HG03571 (cell line): ENCODE results near the gene TMBIM6.
"Not testable (repeated sequence)": the region's sequence is repeated elsewhere in the genome, so short reads cannot be mapped to it uniquely, and the experiment has no call there.

Experiments
- ATAC-seq: cut with Tn5 transposase; IDR thresholded peaks from one replicate; pipeline ENCODE4 v1.9.1; 2021; ENCODE audit not compliant: unreplicated experiment

TMBIM6 gene

DNA sequence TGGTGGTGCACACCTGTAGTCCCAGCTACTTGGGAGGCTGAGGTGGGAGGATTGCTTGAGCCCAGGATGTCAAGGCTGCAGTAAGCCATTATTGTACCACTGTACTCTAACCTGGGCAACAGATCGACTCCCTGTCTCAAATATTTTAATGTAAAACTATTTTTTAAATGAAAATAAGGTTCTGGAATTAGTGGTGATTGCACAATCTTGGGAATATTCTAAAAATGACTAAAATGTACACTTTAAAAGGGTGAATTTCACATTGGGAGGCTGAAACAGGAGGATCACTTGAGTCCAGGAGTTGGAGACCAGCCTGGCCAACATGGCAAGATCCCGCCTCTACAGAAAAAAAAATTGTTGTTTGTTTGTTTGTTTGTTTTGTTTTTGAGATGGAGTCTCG is 12.9 kb upstream of the TMBIM6 start:
- no peak for ATAC-seq

DNA sequence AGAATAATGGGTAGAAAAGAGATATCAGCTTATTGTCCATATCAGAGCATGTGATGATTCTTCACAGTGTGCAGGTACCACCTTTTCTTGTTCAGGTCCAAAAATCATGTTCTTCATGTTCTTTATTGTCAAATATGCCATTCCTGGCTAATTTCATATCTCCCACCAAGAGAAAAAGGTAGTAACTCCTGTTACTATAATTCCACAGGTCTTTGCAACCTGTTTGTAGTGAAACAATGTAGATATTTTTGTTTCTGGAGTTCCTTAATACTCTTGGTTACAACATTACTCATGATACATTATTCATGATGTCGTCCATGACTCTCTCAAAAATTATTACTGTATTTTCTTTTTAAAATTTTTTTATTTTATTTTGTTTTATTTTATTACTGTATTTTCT is 11.3 kb upstream of the TMBIM6 start:
- ATAC-seq: no peak

DNA sequence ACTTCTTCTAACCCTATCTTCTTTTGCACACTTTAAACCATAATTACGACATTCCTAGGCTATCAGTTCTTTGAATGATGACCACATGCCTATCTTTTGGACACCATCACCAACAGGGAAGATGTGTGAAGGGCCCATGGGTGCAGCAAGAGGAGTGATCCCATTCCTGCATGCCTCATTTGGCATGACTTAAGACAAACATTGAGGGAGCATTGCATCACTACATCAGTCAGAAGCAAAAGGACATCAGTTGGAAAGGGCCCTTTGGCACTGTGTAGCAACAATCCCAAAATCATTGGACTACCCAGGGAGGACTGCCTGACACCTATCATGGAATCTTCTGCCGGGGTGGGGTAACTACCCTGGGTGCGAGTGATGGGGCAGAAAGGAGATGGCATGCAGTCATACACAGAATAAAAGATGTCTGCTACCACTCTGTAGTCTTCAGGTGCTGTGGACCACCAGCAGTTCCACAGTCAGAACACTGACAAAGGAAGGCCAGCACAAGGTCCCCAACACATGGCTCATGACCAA is 10.7 kb upstream of the TMBIM6 start:
- ATAC-seq: no peak

DNA sequence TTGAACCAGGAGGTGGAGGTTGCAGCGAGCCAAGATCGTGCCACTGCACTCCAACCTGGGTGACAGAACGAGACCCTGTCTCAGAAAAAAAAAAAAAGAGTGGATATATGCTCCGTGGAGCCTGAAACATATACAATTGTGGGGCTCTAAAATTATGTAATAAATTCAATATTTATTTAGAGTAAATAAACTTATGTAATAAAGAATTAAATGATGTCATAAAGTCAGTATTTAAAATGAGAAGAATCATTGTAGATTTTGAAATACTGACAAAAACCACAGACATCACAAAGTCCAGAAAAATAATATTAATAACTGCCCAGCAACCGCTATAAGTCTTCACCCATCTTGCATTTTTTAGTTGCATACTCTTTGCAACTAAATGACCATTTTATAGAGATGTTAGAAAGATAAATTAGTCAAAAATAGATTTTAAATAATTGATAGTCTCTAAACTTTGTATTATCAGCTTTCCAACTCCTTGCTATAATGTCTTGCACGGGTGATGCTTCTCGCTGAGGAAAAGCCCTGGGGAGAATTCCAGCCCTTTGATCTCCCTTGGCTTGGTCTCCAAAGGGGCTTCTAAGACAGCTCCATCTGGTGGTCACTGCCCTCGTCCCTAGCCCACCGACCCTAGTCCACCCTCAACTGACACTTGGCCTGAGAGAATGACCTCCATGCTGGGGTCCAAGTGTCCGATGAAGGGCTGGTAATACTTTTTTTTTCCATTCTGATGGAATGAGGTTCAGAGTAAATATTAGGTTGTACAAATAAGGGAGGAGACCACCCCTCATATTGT is 7.9 kb upstream of the TMBIM6 start:
- no peak for ATAC-seq

DNA sequence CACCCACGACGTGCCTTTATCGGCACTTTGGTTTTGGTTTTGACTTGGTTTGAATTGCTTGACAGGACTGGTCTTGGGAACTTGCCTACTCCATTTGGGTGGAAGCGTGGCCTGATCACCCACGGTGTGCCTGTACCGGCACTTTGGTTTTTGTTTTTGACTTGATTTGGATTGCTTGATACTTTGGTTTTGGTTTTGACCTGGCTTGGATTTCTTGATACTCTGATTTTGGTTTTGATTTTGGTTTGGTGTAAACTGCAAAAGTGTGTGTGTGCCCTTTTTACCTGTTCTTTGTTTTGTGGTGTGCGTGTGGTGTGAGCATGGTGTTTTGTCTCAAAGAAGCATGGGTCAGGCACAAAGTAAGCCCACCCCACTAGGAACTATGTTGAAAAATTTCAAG is 6.5 kb upstream of the TMBIM6 start:
- not testable (repeated sequence) for ATAC-seq

DNA sequence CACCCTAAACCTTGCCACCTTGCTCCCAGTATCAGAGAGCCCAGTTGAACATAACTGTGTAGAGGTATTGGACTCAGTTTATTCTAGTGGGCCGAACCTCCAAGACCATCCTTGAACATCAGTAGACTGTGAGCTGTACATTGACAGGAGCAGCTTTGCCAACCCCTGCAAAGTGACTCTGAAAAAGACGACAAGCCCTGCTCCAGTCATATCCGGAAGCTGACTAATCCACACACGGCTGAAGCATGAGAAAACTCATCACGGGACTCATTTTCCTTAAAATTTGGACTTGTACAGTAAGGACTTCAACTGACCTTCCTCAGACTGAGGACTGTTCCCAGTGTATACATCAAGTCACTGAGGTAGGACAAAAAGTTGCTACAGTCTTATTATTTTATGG is 2.6 kb upstream of the TMBIM6 start:
- ATAC-seq: not testable (repeated sequence)

DNA sequence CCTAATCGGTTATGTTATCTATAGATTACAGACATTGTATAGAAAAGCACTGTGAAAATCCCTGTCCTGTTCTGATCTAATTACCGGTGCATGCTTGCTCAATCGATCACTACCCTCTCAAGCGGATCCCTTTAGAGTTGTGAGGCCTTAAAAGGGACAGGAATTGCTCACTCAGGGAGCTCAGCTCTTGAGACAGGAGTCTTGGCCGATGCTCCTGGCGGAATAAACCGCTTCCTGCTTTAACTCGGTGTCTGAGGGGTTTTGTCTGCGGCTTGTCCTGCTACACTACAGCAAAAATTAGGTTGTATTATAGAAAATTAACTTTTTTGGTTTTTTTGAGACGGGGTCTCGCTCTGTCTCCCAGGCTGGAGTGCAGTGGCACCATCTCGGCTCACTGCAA is 1.1 kb upstream of the TMBIM6 start:
- ATAC-seq: not testable (repeated sequence)

DNA sequence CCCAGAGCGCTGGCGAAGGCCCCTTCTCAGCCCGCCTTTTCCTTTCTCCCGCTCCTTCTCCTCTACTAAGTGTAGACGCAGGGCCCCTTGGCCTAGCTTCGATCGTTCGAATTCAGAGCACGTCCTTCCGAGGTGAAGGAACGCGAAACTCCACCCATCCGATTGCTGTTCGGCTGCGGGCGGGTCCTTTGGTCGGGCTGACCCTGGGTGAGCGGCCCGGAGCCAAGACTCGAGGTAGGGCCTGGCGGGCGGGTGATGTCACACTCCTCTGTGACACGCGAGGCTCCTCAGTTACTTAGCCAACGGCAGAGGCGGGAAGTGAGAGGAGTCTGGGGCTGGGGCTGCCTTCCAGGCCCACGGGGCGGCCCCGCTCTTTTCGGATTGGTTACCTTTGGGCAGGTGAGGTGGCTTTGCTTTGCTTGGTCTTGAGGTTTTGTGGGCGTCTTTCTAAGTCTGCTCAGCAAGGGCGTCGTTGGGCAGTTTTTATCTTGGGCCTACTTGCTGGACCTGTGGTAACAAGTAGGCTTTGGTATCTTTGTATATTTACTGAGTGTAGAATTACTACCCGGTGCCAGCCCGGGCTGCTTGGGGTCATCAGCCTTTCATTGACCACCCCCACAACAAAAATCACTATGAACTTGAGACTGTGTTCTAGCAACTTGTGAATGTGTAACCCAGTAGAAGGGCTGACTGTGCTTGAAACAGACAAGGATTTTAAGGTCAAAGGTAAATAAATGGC is 694 bp downstream of the TMBIM6 start:
- ATAC-seq: peak; percentile 69

DNA sequence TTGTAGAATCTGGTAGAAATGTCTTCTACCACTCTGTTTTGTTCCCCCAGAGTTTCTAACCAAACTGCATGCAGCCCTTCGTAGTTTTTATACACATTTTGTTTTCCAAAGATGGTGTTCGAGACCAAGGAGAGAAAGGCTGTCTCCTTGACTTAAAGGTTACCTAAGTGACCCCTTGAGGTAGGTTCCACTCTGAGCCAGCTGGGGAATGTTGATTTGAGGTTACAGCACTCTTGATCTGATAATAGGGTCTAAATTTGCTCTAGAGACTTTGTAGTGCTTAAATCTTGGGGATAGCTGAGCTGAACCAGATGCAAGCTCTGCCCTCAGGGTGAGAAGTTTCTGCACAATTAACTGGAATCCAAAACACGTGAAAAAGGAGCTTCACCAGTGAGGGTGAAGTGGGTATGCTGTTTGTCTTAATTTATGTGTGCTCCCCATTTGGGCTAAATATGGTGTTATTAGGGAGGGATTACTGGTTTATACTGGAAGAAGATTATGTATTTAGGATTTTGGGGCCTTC is 3.1 kb downstream of the TMBIM6 start:
- ATAC-seq: no peak

DNA sequence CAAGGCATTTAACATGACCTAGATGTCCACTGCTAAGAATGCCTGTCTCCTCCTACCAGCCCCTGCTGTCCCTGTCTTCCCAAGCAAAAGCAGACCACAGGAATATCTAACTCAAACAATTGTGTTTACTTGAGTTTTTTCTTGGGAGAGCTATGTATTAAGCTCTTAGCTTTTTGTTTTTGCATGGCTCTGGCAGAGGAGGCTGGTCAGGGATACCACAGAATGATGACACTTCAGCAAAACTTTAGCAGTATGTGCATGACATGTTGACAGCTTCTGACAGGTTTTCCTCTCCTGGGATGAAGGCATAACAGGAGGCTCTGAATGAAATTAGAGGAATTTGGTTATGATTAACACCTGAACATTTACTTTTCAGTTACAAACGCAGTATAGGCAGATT is 6.9 kb downstream of the TMBIM6 start:
- no peak for ATAC-seq

DNA sequence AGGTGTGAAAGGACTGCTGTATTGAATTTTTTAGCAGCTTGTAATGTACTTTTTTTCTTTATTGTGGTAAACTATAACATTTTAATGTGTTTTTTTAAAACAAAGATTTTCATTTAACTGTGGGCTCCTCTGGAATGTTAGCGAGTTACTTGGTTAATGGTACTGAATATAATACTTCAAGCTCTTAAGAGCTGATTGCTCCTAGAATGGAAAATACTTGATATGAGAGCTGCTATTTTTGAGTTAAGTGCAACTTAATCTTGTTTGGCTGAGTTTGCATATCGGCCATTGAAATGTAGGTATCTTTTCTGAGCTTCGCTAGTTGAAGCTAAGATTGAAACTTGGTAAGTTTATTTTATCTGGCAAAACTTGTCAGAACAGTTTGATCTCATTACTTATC is 7.4 kb downstream of the TMBIM6 start:
- no peak for ATAC-seq

DNA sequence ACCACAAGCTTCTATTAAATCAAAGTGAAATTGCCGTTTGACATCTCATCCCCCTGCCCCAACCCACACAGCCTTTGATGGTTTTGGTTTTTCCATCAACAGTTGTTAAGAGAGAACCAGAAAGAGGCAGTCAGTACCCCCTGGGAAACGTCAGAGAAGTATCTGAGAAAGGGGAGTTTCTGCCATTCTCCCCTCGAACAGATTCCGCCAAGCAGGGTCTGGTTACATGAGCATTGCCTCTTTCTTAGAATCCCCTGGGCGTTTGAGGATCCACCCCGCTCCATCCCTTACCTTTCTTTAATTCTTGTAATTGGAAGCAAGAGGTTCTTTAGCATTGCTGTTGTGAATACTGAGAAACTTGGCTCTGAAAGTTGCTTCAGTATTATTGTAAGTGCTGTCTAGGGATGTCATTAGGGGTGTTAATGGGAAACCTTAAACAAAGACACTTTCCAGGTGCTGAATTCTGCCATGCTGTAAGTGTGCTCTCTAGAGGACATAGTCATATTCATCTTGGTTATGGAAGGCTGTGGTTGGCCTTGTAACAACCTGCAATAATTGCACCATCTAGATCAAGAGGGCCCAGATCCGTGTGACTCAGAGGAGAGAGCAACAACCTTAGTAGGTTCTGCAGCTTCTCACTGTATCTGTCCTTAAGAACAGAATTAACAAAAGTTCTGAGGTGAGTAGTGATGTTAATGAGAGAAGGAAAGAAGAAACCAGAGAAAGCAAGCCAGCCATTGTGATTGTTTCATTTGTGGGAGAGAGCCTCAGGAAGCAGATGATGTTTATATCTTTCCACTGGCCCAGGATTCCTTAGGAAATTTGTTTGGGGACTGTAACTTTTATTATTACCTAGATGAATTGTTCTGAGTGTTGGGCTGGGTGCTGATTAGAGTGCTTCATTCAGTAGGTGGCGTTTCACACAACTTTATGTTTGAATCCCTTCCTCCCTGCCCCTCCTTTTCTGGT is 9.0 kb downstream of the TMBIM6 start:
- no peak for ATAC-seq

DNA sequence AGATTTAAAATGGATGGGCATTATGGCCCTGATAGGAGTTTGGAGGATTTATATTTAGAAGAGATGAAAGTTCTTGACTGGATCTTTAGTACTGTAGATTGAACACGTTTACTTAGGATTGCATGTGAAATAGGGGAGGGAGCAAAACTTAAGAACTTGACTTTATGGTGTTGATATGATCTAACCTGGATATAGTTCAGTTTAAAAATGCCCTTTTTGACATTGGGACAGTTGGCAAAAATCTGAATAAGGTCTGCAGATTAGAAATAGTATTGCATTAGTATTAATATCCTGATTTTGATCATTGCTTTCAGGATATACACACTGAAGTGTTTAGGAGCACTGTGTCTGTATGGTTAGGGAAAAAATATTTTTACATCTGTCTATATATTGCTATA is 9.6 kb downstream of the TMBIM6 start:
- ATAC-seq: no peak

DNA sequence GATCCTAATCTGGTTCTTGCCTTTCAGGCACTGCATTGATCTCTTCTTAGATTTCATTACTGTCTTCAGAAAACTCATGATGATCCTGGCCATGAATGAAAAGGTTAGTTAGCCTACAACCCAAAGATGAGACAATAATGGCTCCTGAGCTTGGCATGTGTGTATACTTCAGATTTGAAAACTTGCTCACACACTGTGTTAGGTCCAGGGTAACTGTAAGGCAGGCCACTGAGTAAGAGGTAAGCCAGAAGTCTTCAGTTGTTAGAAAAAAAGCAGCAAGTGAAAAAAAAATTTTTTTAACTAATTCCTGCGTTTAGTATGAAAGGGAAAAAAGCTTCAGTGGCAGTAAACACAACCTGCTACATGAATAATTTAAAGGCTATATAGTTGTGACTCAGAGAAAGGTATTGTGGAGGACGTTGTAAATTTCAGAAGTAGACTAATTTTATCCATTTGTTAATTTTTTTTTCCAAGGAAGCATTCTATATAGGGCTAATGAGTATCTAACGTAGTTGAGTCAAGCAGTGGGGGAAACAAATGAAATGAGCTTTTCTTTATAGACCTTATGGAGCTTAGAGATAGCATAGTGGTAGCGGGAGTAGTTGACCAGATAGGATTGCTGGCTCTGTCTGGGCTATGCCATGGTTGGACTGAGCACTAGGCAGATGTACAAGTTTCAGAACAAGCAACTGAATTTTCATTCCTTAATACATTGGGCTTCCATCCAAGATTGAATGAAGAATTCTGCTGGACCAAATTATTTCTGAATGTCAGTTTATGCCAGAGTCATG is 20.5 kb downstream of the TMBIM6 start:
- ATAC-seq: no peak

DNA sequence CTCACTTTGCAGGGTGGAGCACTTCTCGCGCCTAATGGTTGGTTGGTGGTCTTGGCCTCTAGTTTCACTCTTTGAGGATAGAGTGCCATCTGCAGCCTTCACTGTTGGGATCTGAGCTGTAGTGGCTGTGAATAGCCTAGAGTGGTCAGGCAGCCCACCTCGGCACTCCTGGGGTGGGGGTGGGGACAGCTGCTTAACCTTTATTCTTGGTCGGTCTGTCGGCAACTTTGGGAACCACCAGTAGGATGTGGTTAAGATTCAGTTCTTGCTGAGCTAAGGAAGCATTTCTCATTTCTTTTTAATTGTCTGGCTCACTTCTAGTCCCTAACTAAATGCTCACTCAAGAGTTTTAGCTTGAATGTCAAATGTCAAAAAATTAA is 21.1 kb downstream of the TMBIM6 start:
- no peak for ATAC-seq

DNA sequence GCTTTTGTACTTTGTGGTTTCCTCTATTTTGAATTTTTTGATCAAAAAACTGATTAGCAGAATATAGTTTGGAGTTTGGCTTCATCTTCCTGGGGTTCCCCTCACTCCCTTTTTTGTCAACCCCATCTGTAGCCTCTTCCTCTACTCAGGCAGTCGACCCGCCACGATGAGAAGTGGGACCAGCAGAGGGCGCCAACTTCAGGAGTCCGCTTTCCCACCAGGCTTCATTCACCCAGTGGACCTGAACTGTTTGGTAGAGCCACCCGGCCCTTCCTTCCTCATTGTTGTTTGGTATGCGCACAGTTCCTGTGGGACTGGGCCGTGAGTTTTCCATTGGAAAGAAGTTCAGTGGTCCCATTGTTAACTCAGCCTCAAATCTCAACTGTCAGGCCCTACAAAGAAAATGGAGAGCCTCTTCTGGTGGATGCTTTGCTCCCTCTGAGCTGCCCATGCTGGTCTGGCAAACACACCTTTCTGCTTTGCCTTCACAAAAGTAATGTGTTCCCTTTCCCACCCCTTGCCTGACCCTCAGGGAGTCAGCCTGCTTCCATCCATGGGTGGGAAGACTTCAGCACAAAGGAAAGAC is 21.7 kb downstream of the TMBIM6 start:
- ATAC-seq: no peak

DNA sequence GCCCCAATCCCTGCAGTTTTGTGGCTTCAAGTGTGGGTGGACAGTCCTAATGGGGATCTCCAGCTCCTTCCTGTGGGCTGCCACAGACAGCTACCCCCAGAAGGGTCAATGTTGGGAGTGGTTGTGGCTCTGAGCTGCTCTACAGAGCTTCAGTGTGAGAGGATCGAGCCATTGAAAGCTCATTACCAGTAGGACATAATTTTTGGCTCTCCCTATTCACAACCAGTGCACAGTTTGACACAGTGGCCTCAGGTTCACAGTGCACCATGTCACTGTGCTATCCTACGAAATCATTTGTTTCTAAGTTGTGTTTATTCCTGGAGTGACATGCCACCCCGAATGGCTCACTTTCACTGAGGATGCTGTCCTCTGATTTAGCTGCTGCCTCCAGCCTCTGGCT is 22.8 kb downstream of the TMBIM6 start:
- ATAC-seq: no peak

DNA sequence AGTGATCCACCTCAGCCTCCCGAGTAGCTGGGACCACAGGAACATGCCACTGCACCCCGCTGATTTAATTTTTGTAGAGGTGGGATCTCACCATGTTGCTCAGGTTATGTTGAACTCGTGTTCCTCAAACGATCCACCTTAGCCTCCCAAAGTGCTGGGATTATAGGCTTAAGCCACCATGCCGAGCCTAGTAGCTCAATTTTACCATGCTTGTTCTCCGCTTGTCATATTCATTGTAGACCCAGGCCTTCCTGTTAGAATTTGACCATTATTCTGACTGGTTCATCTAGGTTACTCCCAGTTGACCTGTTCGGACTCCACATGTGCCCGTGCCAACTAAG is 24.7 kb downstream of the TMBIM6 start:
- ATAC-seq: no peak

DNA sequence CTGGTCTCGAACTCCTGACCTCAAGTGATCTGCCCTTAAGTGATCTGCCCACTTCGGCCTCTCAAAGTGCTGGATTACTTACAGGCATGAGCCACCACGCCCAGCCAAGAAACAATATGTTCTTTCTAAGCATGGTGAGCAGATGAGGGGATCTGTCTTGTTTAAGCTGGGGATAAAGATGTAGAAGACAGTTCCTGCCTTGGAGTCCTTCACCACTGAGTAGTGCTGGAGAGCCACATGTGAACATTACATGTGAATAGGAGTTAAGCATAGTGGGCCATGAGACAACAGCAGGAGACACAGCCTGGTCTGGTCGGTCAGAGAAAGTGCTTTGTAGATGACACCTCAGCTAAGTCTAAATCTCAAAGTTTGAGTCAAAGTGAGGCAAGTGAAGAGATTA is 26.0 kb downstream of the TMBIM6 start:
- ATAC-seq: no peak

DNA sequence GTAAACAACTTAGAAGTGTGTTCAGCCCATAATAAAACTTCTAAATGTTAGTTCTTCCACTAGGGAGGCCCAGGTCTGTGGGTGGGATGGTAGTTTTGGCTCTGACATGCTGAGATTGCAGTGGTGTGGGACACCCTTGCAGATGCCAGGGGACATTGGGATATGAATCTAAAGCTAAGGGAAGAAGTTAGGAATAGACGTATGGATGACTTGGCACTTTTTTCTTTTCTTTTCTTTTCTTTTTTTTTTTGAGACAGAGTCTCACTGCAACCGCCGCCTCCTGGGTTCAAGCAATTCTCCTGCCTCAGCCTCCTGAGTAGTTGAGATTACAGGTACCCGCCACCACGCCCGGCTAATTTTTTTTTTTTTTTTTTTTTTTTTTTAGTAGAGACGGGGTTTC is 31.7 kb downstream of the TMBIM6 start:
- not testable (repeated sequence) for ATAC-seq
